ENCODE measurements around the gene KLF6. TPM values are rescaled to one million over a fixed set of nuclear protein-coding genes. Genes with fewer than 3 reads are reported as not detected.

The KLF6 gene
- total and polyA plus RNA-seq, 2 of the 4 experiments (the other 2 are of a cell fraction) = 69.0 to 123 TPM

DNA sequence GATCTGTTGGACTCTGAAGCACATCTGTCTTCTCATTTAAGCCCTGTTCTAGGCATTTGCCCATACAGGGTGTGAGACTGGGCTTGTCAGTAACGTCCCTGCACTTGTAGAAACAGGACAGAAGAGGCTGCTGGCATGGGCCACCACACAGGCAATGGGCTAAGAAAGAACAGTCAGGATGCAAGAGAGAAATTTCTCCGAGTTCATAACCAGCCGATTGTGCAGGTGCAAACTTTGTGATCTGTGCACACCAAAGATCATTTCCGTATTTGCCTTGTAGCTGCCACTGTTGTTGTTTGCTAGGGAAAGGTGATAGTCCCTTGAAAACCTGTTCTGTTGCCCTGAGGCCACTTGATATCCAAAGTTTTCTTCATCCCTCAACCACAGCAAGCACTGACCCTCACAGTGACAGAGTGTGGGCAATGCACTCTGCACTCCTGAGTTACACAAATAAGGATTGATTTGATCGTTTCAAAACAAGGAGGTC is 20.3 kb downstream of the KLF6 start:
- Histone ChIP-seq H3K9me3 (ENCODE audit: control insufficient read depth, insufficient read depth, low read length) (no peaks in the 10 kb centered on the region), H3K4me2 (ENCODE audit: low read depth, low read length) (no peak overlapping the region), H2AK9ac (replicated peaks; ENCODE audit: low read depth, low read length, poor library complexity) (no peak overlapping the region), H3K4me1 (ENCODE audit: control insufficient read depth, insufficient read depth, low read length) (peaks cover 12% of the 10 kb centered on the region), H3K18ac (ENCODE audit: low read depth, low read length) (no peak overlapping the region), H3K36me3 (ENCODE audit: control insufficient read depth, insufficient read depth, low read length) (no peaks in the 10 kb centered on the region), H3K27me3 (ENCODE audit: control insufficient read depth, insufficient read depth, low read length) (no peaks in the 10 kb centered on the region), H2AK5ac (ENCODE audit: low read depth, low read length) (peak overlapping the region; percentile 22; the same call in 1 of the 2 replicates), H4K8ac (ENCODE audit: low read depth in 2 of 2, low read length in 2 of 2) (no peak overlapping the region), H2BK15ac (ENCODE audit: low read depth, low read length) (peak overlapping the region; percentile 24; the same call in 1 of the 3 replicates), H3K27ac (ENCODE audit: insufficient read depth, low read length) (no peak overlapping the region), H3K4ac (ENCODE audit: low read depth, low read length) (no peak overlapping the region), H3K4me3 (ENCODE audit: insufficient read depth, low read depth, low read length) (no peak overlapping the region), H4K91ac (ENCODE audit: insufficient read depth, low read depth, low read length) (no peak overlapping the region), H3K56ac (ENCODE audit: extremely low read depth, insufficient read depth, low read length) (no peak overlapping the region), H3K9me1 (ENCODE audit: insufficient read depth, low read length) (peaks cover 6% of the 10 kb centered on the region), H3K14ac (replicated peaks; ENCODE audit: low read depth, low read length) (no peak overlapping the region), H2AFZ (replicated peaks; ENCODE audit: low read length, poor library complexity) (no peak overlapping the region), H3K9ac (ENCODE audit: low read depth, low read length) (no peak overlapping the region), H4K20me1 (ENCODE audit: insufficient read depth, low read length) (no peaks in the 10 kb centered on the region), H2BK120ac (ENCODE audit: low read depth, low read length) (no peak overlapping the region; the same call in 1 of the 2 replicates), H3K23ac (ENCODE audit: low read depth, low read length) (no peak overlapping the region), H3K79me1 (ENCODE audit: low read depth in 1 of 2, low read length in 2 of 2) (no peaks in the 10 kb centered on the region), H4K5ac (ENCODE audit: low read depth, low read length) (no peak overlapping the region), H2BK20ac (ENCODE audit: low read depth, low read length) (0 out of 2 replicates have a peak overlapping the region, but pooled peaks have one; percentile 3), H2BK5ac (ENCODE audit: low read depth, low read length, poor library complexity, severe bottlenecking) (no peak overlapping the region)
- ChIA-PET POLR2A (ENCODE audit: unreplicated experiment) (no interaction called here), CTCF (interaction anchor here (0.6 kb wide), 1 partner anchor 1715 kb away, joined by 3 read pairs; no protein-coding TSS in a partner anchor)
- ATAC-seq (ENCODE audit: low read depth) (no peak), DNase-seq (no peak)
- intact Hi-C loops (cut with micrococcal nuclease) (loop anchor here (5.0 kb wide), 2 partner anchors 82 to 372 kb away; no protein-coding TSS in a partner anchor), in situ Hi-C loops (cut with MboI; ENCODE audit: low sequenced_read_pairs) (no loop called here), dilution Hi-C loops (cut with HindIII; ENCODE audit: low sequenced_read_pairs, unreplicated experiment) (no loop called here)
- TF ChIP-seq CHD1 (IDR thresholded peaks at IDR 0.05; ENCODE audit: low read depth, low read length) (no peak), POLR2A (IDR thresholded peaks at IDR 0.05; ENCODE audit: low read depth, low read length) (no peak), MAFK (IDR thresholded peaks at IDR 0.05; ENCODE audit: low read depth, low read length) (no peak), SMC3 (IDR thresholded peaks at IDR 0.05; ENCODE audit: low read depth, low read length) (no peak), BHLHE40 (IDR thresholded peaks at IDR 0.05; ENCODE audit: low read depth, low read length) (no peak), MXI1 (IDR thresholded peaks at IDR 0.05; ENCODE audit: borderline replicate concordance, low read depth, low read length) (no peak), RCOR1 (IDR thresholded peaks at IDR 0.05; ENCODE audit: insufficient replicate concordance, low read length) (no peak), FOS (IDR thresholded peaks at IDR 0.05; ENCODE audit: low read depth, low read length) (no peak), RFX5 (IDR thresholded peaks at IDR 0.05; ENCODE audit: low read depth, low read length) (no peak), CEBPB (IDR thresholded peaks at IDR 0.05; ENCODE audit: low read depth, low read length) (no peak), NFE2L2 (IDR thresholded peaks at IDR 0.05; ENCODE audit: low read depth, low read length) (no peak)
- TF ChIP-seq, protein P1, sequence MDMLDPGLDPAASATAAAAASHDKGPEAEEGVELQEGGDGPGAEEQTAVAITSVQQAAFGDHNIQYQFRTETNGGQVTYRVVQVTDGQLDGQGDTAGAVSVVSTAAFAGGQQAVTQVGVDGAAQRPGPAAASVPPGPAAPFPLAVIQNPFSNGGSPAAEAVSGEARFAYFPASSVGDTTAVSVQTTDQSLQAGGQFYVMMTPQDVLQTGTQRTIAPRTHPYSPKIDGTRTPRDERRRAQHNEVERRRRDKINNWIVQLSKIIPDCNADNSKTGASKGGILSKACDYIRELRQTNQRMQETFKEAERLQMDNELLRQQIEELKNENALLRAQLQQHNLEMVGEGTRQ (IDR thresholded peaks at IDR 0.05; ENCODE audit: low read depth, low read length) = no peak
- TF ChIP-seq, protein P2, sequence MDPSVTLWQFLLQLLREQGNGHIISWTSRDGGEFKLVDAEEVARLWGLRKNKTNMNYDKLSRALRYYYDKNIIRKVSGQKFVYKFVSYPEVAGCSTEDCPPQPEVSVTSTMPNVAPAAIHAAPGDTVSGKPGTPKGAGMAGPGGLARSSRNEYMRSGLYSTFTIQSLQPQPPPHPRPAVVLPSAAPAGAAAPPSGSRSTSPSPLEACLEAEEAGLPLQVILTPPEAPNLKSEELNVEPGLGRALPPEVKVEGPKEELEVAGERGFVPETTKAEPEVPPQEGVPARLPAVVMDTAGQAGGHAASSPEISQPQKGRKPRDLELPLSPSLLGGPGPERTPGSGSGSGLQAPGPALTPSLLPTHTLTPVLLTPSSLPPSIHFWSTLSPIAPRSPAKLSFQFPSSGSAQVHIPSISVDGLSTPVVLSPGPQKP (IDR thresholded peaks at IDR 0.05; ENCODE audit: borderline replicate concordance, low read depth, low read length) = no peak
- TF ChIP-seq, protein P3, sequence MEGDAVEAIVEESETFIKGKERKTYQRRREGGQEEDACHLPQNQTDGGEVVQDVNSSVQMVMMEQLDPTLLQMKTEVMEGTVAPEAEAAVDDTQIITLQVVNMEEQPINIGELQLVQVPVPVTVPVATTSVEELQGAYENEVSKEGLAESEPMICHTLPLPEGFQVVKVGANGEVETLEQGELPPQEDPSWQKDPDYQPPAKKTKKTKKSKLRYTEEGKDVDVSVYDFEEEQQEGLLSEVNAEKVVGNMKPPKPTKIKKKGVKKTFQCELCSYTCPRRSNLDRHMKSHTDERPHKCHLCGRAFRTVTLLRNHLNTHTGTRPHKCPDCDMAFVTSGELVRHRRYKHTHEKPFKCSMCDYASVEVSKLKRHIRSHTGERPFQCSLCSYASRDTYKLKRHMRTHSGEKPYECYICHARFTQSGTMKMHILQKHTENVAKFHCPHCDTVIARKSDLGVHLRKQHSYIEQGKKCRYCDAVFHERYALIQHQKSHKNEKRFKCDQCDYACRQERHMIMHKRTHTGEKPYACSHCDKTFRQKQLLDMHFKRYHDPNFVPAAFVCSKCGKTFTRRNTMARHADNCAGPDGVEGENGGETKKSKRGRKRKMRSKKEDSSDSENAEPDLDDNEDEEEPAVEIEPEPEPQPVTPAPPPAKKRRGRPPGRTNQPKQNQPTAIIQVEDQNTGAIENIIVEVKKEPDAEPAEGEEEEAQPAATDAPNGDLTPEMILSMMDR (conservative IDR thresholded peaks at IDR 0.05; ENCODE audit: low read depth, low read length) = no peak
- no TSS peak for BruUV-seq (replicated peaks)
- WGBS, 2 experiments (ENCODE audit: extremely low coverage in 2 of 2, insufficient read length in 1 of 2) = 88% methylated on average over 2 of the region's 5 CpGs; no CpG with 5 or more reads in 1 of the 2 experiments
